ENCODE results near the gene F2RL3.

The F2RL3 gene

GRCh38 chr19:16908759-16909158, 20.0 kb downstream of the F2RL3 start:
- no peak for TF ChIP-seq CTCF (IDR thresholded peaks at IDR 0.05)
- H3K4me3 ChIP-seq, result no peak overlapping the region
- no peak for DNase-seq
- no peaks in the 10 kb centered on the region for H3K4me1 ChIP-seq
- no peak overlapping the region for H3K27ac ChIP-seq
- H3K36me3 ChIP-seq, result peaks cover 0 to 3% (median 0%) of the 10 kb centered on the region in 3 donors
- H3K27me3 ChIP-seq, result peaks cover 0 to 7% of the 10 kb centered on the region in 2 donors
- H3K9me3 ChIP-seq, result peaks cover 7 to 23% (median 22%) of the 10 kb centered on the region in 3 donors
- intact Hi-C loops (cut with DNase I; ENCODE audit: low total_unique reads), result no loop called here

DNA sequence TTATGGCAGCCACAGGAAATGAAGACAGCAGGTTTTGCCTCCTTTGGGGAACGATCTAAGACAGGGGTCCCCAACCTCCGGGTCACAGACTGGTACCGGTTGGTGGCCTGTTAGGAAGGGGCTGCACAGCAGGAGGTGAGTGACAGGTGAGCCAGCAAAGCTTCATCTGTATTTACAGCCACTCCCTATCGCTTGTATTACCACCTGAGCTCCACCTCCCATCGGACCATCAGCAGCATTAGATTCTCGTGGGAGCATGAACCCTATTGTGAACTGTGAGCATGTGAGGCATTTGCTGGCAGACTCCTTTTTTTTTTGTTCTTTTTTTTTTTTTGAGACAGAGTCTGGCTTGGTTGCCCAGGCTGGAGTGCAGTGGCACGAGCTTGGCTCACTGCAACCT, 22.2 kb downstream of the F2RL3 start:
- intact Hi-C loops (cut with DNase I; ENCODE audit: low total_unique reads), result no loop called here
- peaks cover 0 to 3% (median 0%) of the 10 kb centered on the region in 3 donors for H3K36me3 ChIP-seq
- H3K27ac ChIP-seq, result no peak overlapping the region
- H3K4me3 ChIP-seq, result no peak overlapping the region
- no peaks in the 10 kb centered on the region for H3K4me1 ChIP-seq
- H3K27me3 ChIP-seq, result no peaks in the 10 kb centered on the region
- H3K9me3 ChIP-seq, result peaks cover 7 to 39% (median 36%) of the 10 kb centered on the region in 3 donors
- no peak for DNase-seq
- no peak for TF ChIP-seq CTCF (IDR thresholded peaks at IDR 0.05)

DNA sequence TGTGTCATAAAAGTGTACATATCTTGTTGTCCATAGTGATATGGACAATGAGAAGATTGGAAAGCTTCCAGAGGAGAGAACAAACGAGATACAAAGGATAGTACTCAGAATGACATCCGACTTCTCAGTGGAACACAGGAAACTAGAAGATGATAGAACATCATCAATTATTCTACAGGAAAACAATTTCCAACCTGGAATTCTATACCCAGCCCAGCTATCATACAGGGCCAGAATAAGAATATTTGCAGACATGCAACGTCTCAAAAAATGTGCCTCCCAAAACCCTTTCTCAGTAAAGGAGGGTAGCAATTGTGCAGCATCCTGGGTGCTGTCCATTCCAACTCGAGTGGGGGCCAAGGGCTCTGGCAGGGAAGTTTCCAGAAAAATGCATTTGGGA, 24.0 kb downstream of the F2RL3 start:
- Histone ChIP-seq H3K27me3 (no peaks in the 10 kb centered on the region), H3K36me3 (peaks cover 0 to 3% (median 0%) of the 10 kb centered on the region in 3 donors), H3K4me3 (no peak overlapping the region), H3K27ac (no peak overlapping the region), H3K9me3 (peaks cover 7 to 39% (median 36%) of the 10 kb centered on the region in 3 donors), H3K4me1 (no peaks in the 10 kb centered on the region)
- DNase-seq, result no peak
- intact Hi-C loops (cut with DNase I; ENCODE audit: low total_unique reads), result no loop called here
- TF ChIP-seq CTCF (IDR thresholded peaks at IDR 0.05), result no peak

DNA sequence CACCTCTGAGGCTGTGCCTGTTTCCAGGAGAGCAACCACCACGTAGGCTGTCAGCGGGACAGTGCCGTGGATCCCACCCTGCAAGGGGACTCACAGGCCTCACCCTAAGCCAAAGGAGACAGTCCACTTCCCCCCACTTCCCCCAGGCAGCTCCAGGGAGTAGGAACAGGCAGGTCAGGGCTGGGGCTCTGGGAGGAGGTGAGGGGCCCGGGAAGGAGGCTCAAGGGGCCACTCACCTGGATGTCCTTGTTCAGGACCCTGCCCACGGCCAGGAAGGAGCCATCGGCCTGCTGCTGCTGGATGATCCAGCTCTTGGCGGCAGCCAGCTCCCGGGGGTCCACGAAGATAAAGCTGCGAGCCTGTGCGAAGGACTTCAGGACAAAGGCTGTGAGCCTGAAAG, 25.6 kb downstream of the F2RL3 start:
- intact Hi-C loops (cut with DNase I; ENCODE audit: low total_unique reads), result no loop called here

DNA sequence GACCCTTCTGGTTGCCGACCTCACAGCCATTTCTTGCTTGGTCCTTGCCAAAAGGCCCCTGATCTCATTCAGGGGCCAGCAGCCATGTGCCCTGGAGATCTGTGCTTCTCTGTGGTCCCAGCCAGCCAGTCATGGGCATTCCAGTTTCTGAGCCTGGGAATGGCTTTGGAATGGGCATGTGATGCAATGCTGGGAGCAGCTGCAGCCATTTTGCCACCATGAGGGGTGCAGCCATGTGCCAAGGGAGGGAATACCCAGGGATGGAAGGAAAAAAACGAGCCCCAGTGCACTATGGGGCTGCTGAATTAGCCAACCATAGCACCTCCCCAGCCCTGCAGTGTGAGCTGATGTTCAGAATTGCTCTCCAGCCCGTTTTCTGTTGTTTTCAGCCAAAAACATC, 26.3 kb downstream of the F2RL3 start:
- H3K4me3 ChIP-seq, result no peak overlapping the region
- no peaks in the 10 kb centered on the region for H3K4me1 ChIP-seq
- intact Hi-C loops (cut with DNase I; ENCODE audit: low total_unique reads), result no loop called here
- no peaks in the 10 kb centered on the region for H3K27me3 ChIP-seq
- peaks cover 0 to 3% (median 0%) of the 10 kb centered on the region in 3 donors for H3K36me3 ChIP-seq
- no peak for DNase-seq
- peaks cover 7 to 51% (median 42%) of the 10 kb centered on the region in 3 donors for H3K9me3 ChIP-seq
- H3K27ac ChIP-seq, result no peak overlapping the region
- TF ChIP-seq CTCF (IDR thresholded peaks at IDR 0.05), result no peak

More for the DNA sequence above, 25.6 kb downstream of the F2RL3 start:
- Histone ChIP-seq H3K27me3 (no peaks in the 10 kb centered on the region), H3K4me3 (no peak overlapping the region), H3K9me3 (peaks cover 7 to 46% (median 39%) of the 10 kb centered on the region in 3 donors), H3K27ac (no peak overlapping the region), H3K36me3 (peaks cover 0 to 3% (median 0%) of the 10 kb centered on the region in 3 donors), H3K4me1 (no peaks in the 10 kb centered on the region)
- DNase-seq, result no peak
- TF ChIP-seq CTCF (IDR thresholded peaks at IDR 0.05), result no peak

- Histone ChIP-seq H3K9me3 (peaks cover 7 to 51% (median 42%) of the 10 kb centered on the region in 3 donors), H3K27ac (no peak overlapping the region), H3K4me3 (no peak overlapping the region), H3K27me3 (no peaks in the 10 kb centered on the region), H3K4me1 (no peaks in the 10 kb centered on the region), H3K36me3 (peaks cover 0 to 3% (median 0%) of the 10 kb centered on the region in 3 donors)
- intact Hi-C loops (cut with DNase I; ENCODE audit: low total_unique reads), result no loop called here
- TF ChIP-seq CTCF (IDR thresholded peaks at IDR 0.05), result no peak
- DNase-seq, result no peak
Measured at GRCh38 chr19:16915734-16916133, 26.9 kb downstream of the F2RL3 start.
